ENCODE measurements around the gene LINGO3.

DNA sequence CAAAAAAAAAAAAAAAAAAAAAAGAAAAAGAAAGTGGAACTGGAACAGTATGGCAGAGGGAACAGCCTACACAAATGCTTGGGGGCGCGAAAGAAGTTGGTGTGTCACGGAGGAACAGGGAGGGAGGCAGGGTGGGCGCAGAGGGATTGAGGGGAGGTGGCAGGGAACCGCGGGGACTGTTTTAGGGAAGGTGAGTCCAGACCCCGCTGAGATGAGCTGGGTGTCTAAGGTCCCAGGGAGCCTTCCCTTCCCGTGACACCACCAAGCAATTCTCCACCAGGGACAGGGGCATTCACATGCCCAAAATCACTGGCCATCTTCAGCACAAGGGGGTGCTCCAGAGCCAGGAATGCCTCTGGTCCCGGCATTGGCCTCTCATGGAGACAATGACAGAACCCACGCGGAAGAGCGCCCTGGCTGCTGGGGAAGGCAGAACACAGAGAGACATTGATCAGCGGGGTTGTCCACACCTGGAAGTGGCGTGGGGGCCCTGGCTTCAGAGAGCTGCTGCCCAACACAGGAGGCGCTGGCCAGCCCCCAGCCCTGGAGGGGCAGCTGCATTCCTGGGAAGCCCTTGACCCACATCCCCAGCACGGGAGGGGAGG is 32.9 kb downstream of the LINGO3 start:
- TF ChIP-seq POLR2A (IDR thresholded peaks at IDR 0.05; ENCODE audit: low read depth) (no peak), EP300 (IDR thresholded peaks at IDR 0.05) (no peak), POLR2AphosphoS5 (IDR thresholded peaks at IDR 0.05) (peak; percentile 34 to 38)
- TF ChIP-seq, protein P1, sequence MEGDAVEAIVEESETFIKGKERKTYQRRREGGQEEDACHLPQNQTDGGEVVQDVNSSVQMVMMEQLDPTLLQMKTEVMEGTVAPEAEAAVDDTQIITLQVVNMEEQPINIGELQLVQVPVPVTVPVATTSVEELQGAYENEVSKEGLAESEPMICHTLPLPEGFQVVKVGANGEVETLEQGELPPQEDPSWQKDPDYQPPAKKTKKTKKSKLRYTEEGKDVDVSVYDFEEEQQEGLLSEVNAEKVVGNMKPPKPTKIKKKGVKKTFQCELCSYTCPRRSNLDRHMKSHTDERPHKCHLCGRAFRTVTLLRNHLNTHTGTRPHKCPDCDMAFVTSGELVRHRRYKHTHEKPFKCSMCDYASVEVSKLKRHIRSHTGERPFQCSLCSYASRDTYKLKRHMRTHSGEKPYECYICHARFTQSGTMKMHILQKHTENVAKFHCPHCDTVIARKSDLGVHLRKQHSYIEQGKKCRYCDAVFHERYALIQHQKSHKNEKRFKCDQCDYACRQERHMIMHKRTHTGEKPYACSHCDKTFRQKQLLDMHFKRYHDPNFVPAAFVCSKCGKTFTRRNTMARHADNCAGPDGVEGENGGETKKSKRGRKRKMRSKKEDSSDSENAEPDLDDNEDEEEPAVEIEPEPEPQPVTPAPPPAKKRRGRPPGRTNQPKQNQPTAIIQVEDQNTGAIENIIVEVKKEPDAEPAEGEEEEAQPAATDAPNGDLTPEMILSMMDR (IDR thresholded peaks at IDR 0.05): peak; percentile 43 to 63 (median 62)
